ENCODE measurements around the gene CALB2.

Gene CALB2

DNA sequence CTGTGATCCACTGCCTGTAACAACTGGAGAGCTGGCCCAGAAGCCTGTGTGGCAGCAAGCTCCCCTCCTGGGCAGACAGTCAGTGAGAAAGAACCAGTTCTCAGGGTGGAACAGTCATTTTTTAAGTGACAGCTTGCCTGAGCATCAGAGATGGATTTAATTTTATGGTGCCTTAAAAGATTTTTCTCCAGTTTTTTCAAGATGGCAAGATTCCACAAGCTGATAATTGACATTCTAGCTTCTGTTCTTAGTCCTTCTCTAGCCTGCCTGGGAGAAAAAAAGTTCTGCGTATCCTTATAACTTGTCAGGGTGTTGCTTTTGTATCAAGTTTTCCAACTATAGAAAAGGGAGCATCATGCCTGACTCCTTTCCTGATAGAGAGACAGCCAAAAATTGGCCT is 21.2 kb downstream of the CALB2 start:
- H3K27ac ChIP-seq: no peak overlapping the region

DNA sequence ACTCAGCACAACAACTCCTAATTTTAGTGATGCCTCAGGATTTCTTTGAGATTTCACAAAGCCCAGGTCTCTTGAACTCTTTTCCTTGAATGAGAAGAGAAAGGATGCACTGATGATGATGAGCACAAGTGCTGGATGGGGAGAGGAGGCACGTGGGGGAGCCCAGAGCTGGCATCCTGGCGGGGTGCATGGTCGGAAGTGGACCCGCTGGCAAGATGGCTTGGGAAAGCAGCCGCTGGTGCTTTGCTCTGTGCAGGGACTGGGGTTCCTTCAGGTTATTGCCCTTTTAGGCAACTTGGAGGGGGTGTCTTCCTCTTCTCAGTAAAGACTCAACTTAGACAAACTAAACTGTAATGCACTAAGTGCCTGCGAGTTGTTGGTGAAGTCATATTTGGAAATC is 22.3 kb downstream of the CALB2 start:
- no peak overlapping the region for H3K27ac ChIP-seq
- TF ChIP-seq, protein P1, sequence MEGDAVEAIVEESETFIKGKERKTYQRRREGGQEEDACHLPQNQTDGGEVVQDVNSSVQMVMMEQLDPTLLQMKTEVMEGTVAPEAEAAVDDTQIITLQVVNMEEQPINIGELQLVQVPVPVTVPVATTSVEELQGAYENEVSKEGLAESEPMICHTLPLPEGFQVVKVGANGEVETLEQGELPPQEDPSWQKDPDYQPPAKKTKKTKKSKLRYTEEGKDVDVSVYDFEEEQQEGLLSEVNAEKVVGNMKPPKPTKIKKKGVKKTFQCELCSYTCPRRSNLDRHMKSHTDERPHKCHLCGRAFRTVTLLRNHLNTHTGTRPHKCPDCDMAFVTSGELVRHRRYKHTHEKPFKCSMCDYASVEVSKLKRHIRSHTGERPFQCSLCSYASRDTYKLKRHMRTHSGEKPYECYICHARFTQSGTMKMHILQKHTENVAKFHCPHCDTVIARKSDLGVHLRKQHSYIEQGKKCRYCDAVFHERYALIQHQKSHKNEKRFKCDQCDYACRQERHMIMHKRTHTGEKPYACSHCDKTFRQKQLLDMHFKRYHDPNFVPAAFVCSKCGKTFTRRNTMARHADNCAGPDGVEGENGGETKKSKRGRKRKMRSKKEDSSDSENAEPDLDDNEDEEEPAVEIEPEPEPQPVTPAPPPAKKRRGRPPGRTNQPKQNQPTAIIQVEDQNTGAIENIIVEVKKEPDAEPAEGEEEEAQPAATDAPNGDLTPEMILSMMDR (conservative IDR thresholded peaks at IDR 0.05): no peak

More for the DNA sequence above, 21.2 kb downstream of the CALB2 start:
- TF ChIP-seq, protein P1 (conservative IDR thresholded peaks at IDR 0.05): no peak

DNA sequence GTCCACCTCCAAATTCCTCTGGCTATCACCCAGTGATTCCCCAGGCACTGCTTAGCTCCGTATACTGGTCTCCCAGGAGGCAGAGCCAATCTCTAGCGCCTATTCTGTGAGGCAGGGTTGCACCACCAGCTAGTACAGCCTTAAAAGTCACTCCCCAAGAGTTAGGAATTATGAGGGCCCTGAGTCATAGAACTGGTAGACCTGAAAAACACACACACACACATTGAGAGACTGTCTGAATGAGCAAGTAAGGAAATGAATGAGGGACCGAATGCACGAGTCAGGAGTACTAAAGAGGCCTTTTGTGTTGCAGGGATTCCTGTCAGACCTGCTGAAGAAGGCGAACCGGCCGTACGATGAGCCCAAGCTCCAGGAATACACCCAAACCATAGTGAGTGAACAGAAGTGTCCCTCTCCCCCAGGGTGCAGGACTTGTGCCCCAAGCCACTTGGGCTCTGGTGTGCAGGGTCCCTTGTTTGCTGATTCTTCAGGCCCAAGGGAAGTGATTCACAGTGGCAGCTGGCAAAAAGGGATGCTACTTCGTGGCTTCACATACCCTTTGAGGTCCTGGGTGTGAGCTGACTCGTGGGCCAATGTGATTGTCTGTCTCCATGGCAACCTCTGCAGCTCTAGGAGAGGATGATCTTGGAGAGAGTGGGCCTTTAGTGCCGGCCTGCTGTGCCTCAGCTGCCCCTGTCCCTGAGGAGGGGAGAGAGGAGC is 24.7 kb downstream of the CALB2 start:
- no peak overlapping the region for H3K27ac ChIP-seq
- TF ChIP-seq, protein P1 (conservative IDR thresholded peaks at IDR 0.05): no peak

- TF ChIP-seq, protein P1 (conservative IDR thresholded peaks at IDR 0.05): no peak
- no peak overlapping the region for H3K27ac ChIP-seq
Observed at GRCh38 chr16:71384073-71384724, 25.7 kb downstream of the CALB2 start.

DNA sequence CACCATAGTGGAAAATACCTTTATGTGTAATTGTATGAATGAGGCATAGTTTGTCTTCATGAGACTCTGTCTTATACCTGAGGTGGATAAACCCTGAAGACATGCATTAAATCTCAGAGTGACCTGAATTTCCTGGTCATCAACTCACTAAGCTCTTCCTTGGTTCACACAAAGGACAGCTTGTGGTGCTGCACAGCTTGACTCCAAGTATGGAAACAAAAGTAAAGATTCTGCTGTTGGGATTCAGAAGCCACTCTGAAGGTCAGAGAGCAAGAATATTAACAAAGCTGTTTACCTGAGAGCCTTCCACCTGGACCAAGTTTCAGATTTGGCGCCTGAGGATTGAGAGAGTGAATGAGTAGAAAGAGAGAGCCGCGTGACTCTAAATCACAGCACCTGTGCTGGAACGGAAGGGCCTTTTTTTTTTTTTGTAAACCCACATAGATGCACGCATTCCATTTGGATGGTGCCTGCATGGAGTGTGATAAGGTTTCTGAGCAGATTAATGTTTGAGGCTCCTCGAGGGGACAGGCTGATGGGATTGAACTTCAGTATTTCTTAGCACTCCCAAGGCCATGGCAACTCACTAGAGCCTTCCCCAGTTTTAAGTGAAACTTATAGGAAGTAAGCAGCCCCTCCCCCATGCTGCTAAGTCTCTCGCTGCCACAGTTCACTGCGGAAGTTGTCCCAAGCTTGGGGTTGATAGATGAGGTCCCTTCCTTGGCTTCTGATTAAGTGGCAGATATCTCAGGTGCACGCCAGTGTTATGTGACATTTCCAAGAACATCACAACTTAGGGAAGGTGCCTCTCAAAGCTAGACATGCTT is 28.7 kb downstream of the CALB2 start:
- H3K27ac ChIP-seq: peak overlapping the region; percentile 45

GRCh38 chr16:71389330-71389729 is 30.8 kb downstream of the CALB2 start:
- no peak overlapping the region for H3K27ac ChIP-seq
- TF ChIP-seq, protein P1 (conservative IDR thresholded peaks at IDR 0.05): no peak

More for the DNA sequence above, 28.7 kb downstream of the CALB2 start:
- TF ChIP-seq, protein P1 (conservative IDR thresholded peaks at IDR 0.05): no peak

- TF ChIP-seq, protein P1 (conservative IDR thresholded peaks at IDR 0.05): no peak
- no peak overlapping the region for H3K27ac ChIP-seq
Observed at GRCh38 chr16:71396594-71396993, 38.1 kb downstream of the CALB2 start.
